H9 (cell line): ENCODE results near the gene GHRL. TPM values are rescaled to one million over a fixed set of nuclear protein-coding genes. Genes with fewer than 3 reads are reported as not detected.

ENCODE experiments used
- DNase-seq: peaks from one replicate; pipeline ENCODE4 v3.0.0-alpha.2; 2017
- H2AFZ ChIP-seq: one replicate; pipeline ENCODE4 v1.6.1; 2013; ENCODE audit warnings: mild to moderate bottlenecking, low read length, control low read depth, moderate library complexity
- H2AK5ac ChIP-seq: 2 replicates; pipeline ENCODE4 v1.6.1; 2013; ENCODE audit warnings: low read length, control low read depth, mixed read lengths; ENCODE audit not compliant: insufficient read length
- H2BK120ac ChIP-seq: one replicate; pipeline ENCODE4 v1.6.1; 2013; ENCODE audit warnings: low read depth, mild to moderate bottlenecking, low read length, control low read depth, inconsistent platforms; ENCODE audit not compliant: poor library complexity, severe bottlenecking
- H2BK12ac ChIP-seq: 2 replicates; pipeline ENCODE4 v1.6.1; 2013; ENCODE audit warnings: low read length, control low read depth, mixed read lengths, low read depth; ENCODE audit not compliant: insufficient read length
- H2BK15ac ChIP-seq: 2 replicates; pipeline ENCODE4 v1.6.1; 2013; ENCODE audit warnings: low read depth, low read length, control low read depth
- H2BK20ac ChIP-seq: one replicate; pipeline ENCODE4 v1.6.1; 2013; ENCODE audit warnings: low read depth, mild to moderate bottlenecking, low read length, control low read depth, inconsistent platforms; ENCODE audit not compliant: poor library complexity, severe bottlenecking
- H2BK5ac ChIP-seq: 2 replicates; pipeline ENCODE4 v1.6.1; 2013; ENCODE audit warnings: low read length, control low read depth, mixed read lengths; ENCODE audit not compliant: insufficient read length
- H3K14ac ChIP-seq: 2 replicates; pipeline ENCODE4 v1.6.1; 2013; ENCODE audit warnings: low read length, control low read depth; ENCODE audit not compliant: insufficient read depth
- H3K18ac ChIP-seq: 2 replicates; pipeline ENCODE4 v1.6.1; 2013; ENCODE audit warnings: low read depth, mild to moderate bottlenecking, mixed read lengths, low read length, control low read depth; ENCODE audit not compliant: insufficient read length
- H3K23ac ChIP-seq: 2 replicates; pipeline ENCODE4 v1.6.1; 2013; ENCODE audit warnings: low read length, control low read depth, mixed read lengths, low read depth; ENCODE audit not compliant: insufficient read length
- H3K23me2 ChIP-seq: 2 replicates; pipeline ENCODE4 v1.6.1; 2013; ENCODE audit warnings: low read depth, mild to moderate bottlenecking, mixed read lengths, low read length, control low read depth; ENCODE audit not compliant: insufficient read length, poor library complexity, severe bottlenecking
- H3K27ac ChIP-seq: 2 replicates; pipeline ENCODE4 v1.5.1; 2013; ENCODE audit warnings: low read length, control low read depth, mixed read lengths, low read depth; ENCODE audit not compliant: insufficient read length
- H3K27me3 ChIP-seq: 2 replicates; pipeline ENCODE4 v1.6.1; 2013; ENCODE audit warnings: low read length, control low read depth, inconsistent platforms; ENCODE audit not compliant: insufficient read depth
- H3K4ac ChIP-seq: 2 replicates; pipeline ENCODE4 v1.6.1; 2013; ENCODE audit warnings: low read depth, mild to moderate bottlenecking, control low read depth, inconsistent platforms, low read length, moderate library complexity
- H3K4me1 ChIP-seq: 2 replicates; pipeline ENCODE4 v1.6.1; 2013; ENCODE audit warnings: low read length, control low read depth, inconsistent platforms; ENCODE audit not compliant: insufficient read depth
- H3K4me2 ChIP-seq: 2 replicates; pipeline ENCODE4 v1.6.1; 2013; ENCODE audit warnings: low read length, control low read depth, mixed read lengths; ENCODE audit not compliant: insufficient read length, insufficient read depth
- H3K56ac ChIP-seq: 2 replicates; pipeline ENCODE4 v1.6.1; 2013; ENCODE audit warnings: low read depth, mild to moderate bottlenecking, mixed read lengths, low read length, control low read depth; ENCODE audit not compliant: insufficient read length
- H3K79me1 ChIP-seq: 2 replicates; pipeline ENCODE4 v1.6.1; 2013; ENCODE audit warnings: low read depth, mild to moderate bottlenecking, moderate library complexity, low read length, control low read depth, inconsistent platforms; ENCODE audit not compliant: insufficient read depth, poor library complexity, severe bottlenecking
- H3K79me2 ChIP-seq: 2 replicates; pipeline ENCODE4 v1.6.1; 2013; ENCODE audit warnings: low read length, control low read depth, inconsistent platforms; ENCODE audit not compliant: insufficient read depth
- H3K9ac ChIP-seq: 2 replicates; pipeline ENCODE4 v1.6.1; 2013; ENCODE audit warnings: low read length, control low read depth, mixed read lengths; ENCODE audit not compliant: insufficient read length; ENCODE audit errors: extremely low read depth
- H3K9me3 ChIP-seq: one replicate; pipeline ENCODE4 v1.6.1; 2013; ENCODE audit warnings: low read depth, low read length, inconsistent platforms; ENCODE audit not compliant: control insufficient read depth
- H3T11ph ChIP-seq: one replicate; pipeline ENCODE4 v1.6.1; 2013; ENCODE audit warnings: mild to moderate bottlenecking, low read length, control low read depth, inconsistent platforms
- H4K20me1 ChIP-seq: one replicate; pipeline ENCODE4 v1.6.1; 2013; ENCODE audit not compliant: control insufficient read depth, insufficient read length, insufficient read depth
- H4K5ac ChIP-seq: 2 replicates; pipeline ENCODE4 v1.6.1; 2013; ENCODE audit warnings: low read depth, mild to moderate bottlenecking, mixed read lengths, low read length, control low read depth; ENCODE audit not compliant: insufficient read length
- H4K8ac ChIP-seq: replicated peaks from 2 replicates; pipeline ENCODE4 v1.6.1; 2013; ENCODE audit warnings: low read length, control low read depth, mixed read lengths, low read depth; ENCODE audit not compliant: insufficient read length
- H4K91ac ChIP-seq: 2 replicates; pipeline ENCODE4 v1.6.1; 2013; ENCODE audit warnings: low read depth, mild to moderate bottlenecking, moderate library complexity, mixed read lengths, low read length, control low read depth; ENCODE audit not compliant: insufficient read length
- H3K27ac Mint-ChIP-seq, 3 experiments: 2 replicates in 2 of 3; 3 replicates in 1 of 3; pipeline ENCODE4 v1.8.0; 2020 to 2021; ENCODE audit warnings: mixed read lengths in 3 of 3, mild to moderate bottlenecking in 1 of 3, moderate library complexity in 1 of 3
- H3K27me3 Mint-ChIP-seq: 2 replicates; pipeline ENCODE4 v1.8.0; 2021; ENCODE audit warnings: low read depth, mild to moderate bottlenecking, moderate library complexity, mixed read lengths
- H3K36me3 Mint-ChIP-seq, 3 experiments: 2 replicates in 2 of 3; 3 replicates in 1 of 3; pipeline ENCODE4 v1.8.0; 2020 to 2021; ENCODE audit warnings: low read depth in 3 of 3, mixed read lengths in 3 of 3; ENCODE audit not compliant: insufficient read depth in 1 of 3
- H3K4me1 Mint-ChIP-seq, 2 experiments: 2 replicates each; pipeline ENCODE4 v1.8.0; 2020; ENCODE audit warnings: mixed read lengths in 2 of 2
- H3K4me3 Mint-ChIP-seq, 2 experiments: 2 replicates in 1 of 2; 3 replicates in 1 of 2; pipeline ENCODE4 v1.8.0; 2020 to 2021; ENCODE audit warnings: mild to moderate bottlenecking in 2 of 2, mixed read lengths in 2 of 2, moderate library complexity in 1 of 2
- H3K9me3 Mint-ChIP-seq, 2 experiments: 2 replicates in 1 of 2; 3 replicates in 1 of 2; pipeline ENCODE4 v1.8.0; 2020; ENCODE audit warnings: mild to moderate bottlenecking in 2 of 2, mixed read lengths in 2 of 2, moderate library complexity in 1 of 2
- CTCF ChIP-seq: fragments of 200-600 bp; sonication (generic); conservative IDR thresholded peaks from 3 replicates; pipeline ENCODE4 v1.8.0; 2021; ENCODE audit warnings: antibody characterized with exemption, mild to moderate bottlenecking
- WGBS: extraction: QIAGEN DNeasy Blood & Tissue Kit; methylation state at CpG from one replicate; pipeline ENCODE4 v1.1.7; 2013; ENCODE audit warnings: missing lambda C conversion rate, low lambda C conversion rate, mixed read lengths; ENCODE audit not compliant: insufficient read length; ENCODE audit errors: extremely low coverage; 5-methylcytosine and 5-hydroxymethylcytosine counted together
- total RNA-seq: library from RNA; stranded (reverse); gene quantifications from 2 replicates; pipeline ENCODE4 v1.2.1, GENCODE V29; 2021

Gene GHRL
- total RNA-seq, 1 experiment from 2014 or later = 1.3 TPM

- no peak overlapping the region for H4K8ac ChIP-seq
- no peak overlapping the region for H2AK5ac ChIP-seq
- peaks cover 17% of the 10 kb centered on the region for H3K27me3 Mint-ChIP-seq
- H3K23me2 ChIP-seq = peaks cover 13% of the 10 kb centered on the region
- no peak overlapping the region for H4K5ac ChIP-seq
- no peak overlapping the region for H3T11ph ChIP-seq
- H2BK120ac ChIP-seq = no peak overlapping the region
- no peak overlapping the region for H2BK5ac ChIP-seq
- no peak overlapping the region for H3K23ac ChIP-seq
- no peaks in the 10 kb centered on the region for H3K9me3 ChIP-seq
- no peak overlapping the region for H3K4ac ChIP-seq
- peaks cover 15 to 17% of the 10 kb centered on the region in 2 experiments for H3K4me1 Mint-ChIP-seq
- H3K4me3 Mint-ChIP-seq = no peak overlapping the region
- H3K79me1 ChIP-seq = no peaks in the 10 kb centered on the region
- no peak overlapping the region for H3K56ac ChIP-seq
- H3K36me3 Mint-ChIP-seq = peaks cover 15 to 26% (median 17%) of the 10 kb centered on the region in 3 experiments; a peak in 6 of 7 replicates
- no peak overlapping the region for H3K18ac ChIP-seq
- H3K27me3 ChIP-seq = no peaks in the 10 kb centered on the region
- no peak overlapping the region for H2BK20ac ChIP-seq
- no CpG with 5 or more reads among the region's 6 CpGs for WGBS
- H2BK12ac ChIP-seq = no peak overlapping the region
- peaks cover 33 to 34% of the 10 kb centered on the region in 2 experiments for H3K9me3 Mint-ChIP-seq
- peaks cover 3% of the 10 kb centered on the region; the same call in 1 of the 2 replicates for H3K79me2 ChIP-seq
- no peak overlapping the region for H3K27ac Mint-ChIP-seq
- H3K14ac ChIP-seq = no peak overlapping the region
- no peaks in the 10 kb centered on the region for H4K20me1 ChIP-seq
- no peak overlapping the region for H3K4me2 ChIP-seq
- DNase-seq = no peak
- no peak overlapping the region for H2AFZ ChIP-seq
- H3K9ac ChIP-seq = no peak overlapping the region
- no peak overlapping the region for H3K27ac ChIP-seq
- H4K91ac ChIP-seq = no peak overlapping the region
- no peak for TF ChIP-seq CTCF
- H3K4me1 ChIP-seq = no peaks in the 10 kb centered on the region
- H2BK15ac ChIP-seq = no peak overlapping the region
These were observed 47.5 kb downstream of the GHRL start for GRCh38 chr3:10245081-10245712.
